HFFc6 (cell line): ENCODE results near the gene ZNF555. TPM values are rescaled to one million over a fixed set of nuclear protein-coding genes. Genes with fewer than 3 reads are reported as not detected.

Experiments
- DNase-seq: peaks from one replicate; pipeline ENCODE4 v3.0.0-alpha.2; 2018
- H3K27ac Mint-ChIP-seq: 2 replicates; pipeline ENCODE4 v1.8.0; 2020; ENCODE audit warnings: mild to moderate bottlenecking, mixed read lengths
- H3K27me3 Mint-ChIP-seq: 2 replicates; pipeline ENCODE4 v1.8.0; 2021; ENCODE audit warnings: mild to moderate bottlenecking, moderate library complexity, mixed read lengths; ENCODE audit not compliant: insufficient read depth
- H3K36me3 Mint-ChIP-seq: 2 replicates; pipeline ENCODE4 v1.8.0; 2021; ENCODE audit warnings: low read depth, mixed read lengths
- H3K4me1 Mint-ChIP-seq: 2 replicates; pipeline ENCODE4 v1.8.0; 2020; ENCODE audit warnings: low read depth, mixed read lengths
- H3K4me3 Mint-ChIP-seq: 2 replicates; pipeline ENCODE4 v1.8.0; 2020; ENCODE audit warnings: mild to moderate bottlenecking, moderate library complexity, mixed read lengths
- H3K9me3 Mint-ChIP-seq: 2 replicates; pipeline ENCODE4 v1.8.0; 2020; ENCODE audit warnings: mild to moderate bottlenecking, mixed read lengths
- CTCF ChIP-seq: fragments of 200-600 bp; sonication (generic); IDR thresholded peaks from 2 replicates; pipeline ENCODE4 v1.5.0; 2021; ENCODE audit warnings: antibody characterized with exemption, mild to moderate bottlenecking
- total RNA-seq, 6 experiments: library from RNA; stranded (reverse); fragmentation: NEBNext Ultra II Directional; extraction: Animal tissue kit (Norgen Biotek cat#: 25700); gene quantifications; 2 replicates in 1 of 6; 3 replicates in 5 of 6; pipeline ENCODE4 v1.2.3, GENCODE V29; 2021

The ZNF555 gene
- total RNA-seq, 6 experiments from 2014 or later = 3.7 to 5.6 (median 3.8) TPM

DNA sequence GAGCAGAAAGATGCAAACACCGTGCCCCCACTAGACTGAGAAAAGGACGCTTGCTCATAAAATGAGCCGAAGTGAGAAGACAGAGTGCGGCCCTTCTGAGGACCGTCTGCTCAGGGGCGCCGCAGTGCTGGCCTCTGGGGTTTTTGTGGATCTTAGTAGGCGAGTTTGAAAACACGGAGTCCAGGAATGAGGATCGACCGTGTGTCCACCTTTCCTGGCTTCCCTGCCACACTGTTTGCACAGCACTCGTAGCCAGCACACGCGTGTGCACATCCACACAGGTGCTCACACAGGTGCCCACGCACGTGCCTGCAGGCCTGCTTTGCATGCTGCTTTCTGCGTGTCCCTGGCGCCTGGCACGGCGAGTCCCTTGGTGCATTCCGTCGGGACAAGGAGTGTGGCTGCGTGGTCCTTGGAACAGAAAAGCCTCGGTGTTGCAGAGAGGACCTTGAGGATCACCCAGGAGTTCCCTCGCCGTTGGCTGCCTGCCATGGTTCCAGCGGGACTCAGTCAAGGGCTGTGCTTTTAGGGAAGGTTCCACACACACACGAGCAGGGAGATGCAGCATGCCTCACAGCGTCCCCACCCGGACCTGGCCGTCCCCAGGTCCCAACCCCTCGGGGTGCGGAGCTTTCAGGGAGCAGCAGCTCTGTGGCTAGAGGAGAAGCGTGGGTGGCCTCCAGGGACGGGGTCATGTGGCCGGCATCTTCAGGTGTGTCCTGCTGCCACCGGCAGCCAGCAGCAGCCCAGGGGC, 31.7 kb upstream of the ZNF555 start:
- DNase-seq = no peak
- Mint-ChIP-seq H3K4me3 (no peak overlapping the region), H3K27me3 (no peaks in the 10 kb centered on the region), H3K9me3 (no peaks in the 10 kb centered on the region), H3K36me3 (peaks cover 17% of the 10 kb centered on the region), H3K4me1 (no peaks in the 10 kb centered on the region), H3K27ac (no peak overlapping the region)
- no peak for TF ChIP-seq CTCF

DNA sequence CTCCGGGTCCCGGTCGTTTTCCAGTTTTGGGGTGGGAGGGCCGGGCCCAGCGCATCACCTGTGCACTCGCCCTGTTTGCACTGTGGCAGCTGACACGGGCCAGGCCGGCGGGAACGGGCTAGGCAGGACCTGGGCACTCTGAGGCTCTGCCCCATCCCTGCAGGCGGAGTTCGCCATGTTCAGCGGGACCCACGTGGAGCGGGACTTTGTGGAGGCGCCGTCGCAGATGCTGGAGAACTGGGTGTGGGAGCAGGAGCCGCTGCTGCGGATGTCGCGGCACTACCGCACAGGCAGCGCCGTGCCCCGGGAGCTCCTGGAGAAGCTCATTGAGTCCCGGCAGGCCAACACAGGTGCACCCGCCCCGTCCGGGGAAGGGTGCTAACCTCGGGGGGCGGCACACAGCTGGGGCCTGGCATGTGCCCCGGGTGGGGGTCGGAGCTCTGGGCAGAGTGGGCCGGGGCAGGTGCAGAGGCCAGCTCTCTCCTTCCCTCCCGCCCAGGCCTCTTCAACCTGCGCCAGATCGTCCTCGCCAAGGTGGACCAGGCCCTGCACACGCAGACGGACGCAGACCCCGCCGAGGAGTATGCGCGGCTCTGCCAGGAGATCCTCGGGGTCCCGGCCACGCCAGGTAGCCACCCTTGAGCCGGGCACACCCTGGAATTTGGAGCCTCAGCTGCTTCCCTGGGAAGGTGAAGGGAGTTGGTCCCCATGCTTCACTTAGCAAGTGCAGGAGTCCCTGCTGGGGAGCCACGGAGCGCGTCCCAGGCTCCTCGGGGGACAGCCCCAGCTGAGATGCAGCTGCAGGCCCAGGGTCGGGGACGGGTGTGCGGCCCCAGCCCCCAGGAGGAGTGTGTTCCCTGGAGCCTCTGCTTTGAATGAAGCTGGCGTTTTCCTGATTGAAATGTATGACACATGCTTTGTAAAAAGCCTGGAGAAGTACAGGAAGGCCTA, 30.9 kb upstream of the ZNF555 start:
- no peak for DNase-seq
- H3K9me3 Mint-ChIP-seq = no peaks in the 10 kb centered on the region
- peaks cover 12% of the 10 kb centered on the region for H3K36me3 Mint-ChIP-seq
- no peaks in the 10 kb centered on the region for H3K4me1 Mint-ChIP-seq
- no peak overlapping the region for H3K27ac Mint-ChIP-seq
- no peaks in the 10 kb centered on the region for H3K27me3 Mint-ChIP-seq
- H3K4me3 Mint-ChIP-seq = no peak overlapping the region
- TF ChIP-seq CTCF = no peak

- Mint-ChIP-seq H3K4me1 (no peaks in the 10 kb centered on the region), H3K9me3 (no peaks in the 10 kb centered on the region), H3K27ac (no peak overlapping the region), H3K4me3 (no peak overlapping the region), H3K36me3 (peaks cover 17% of the 10 kb centered on the region; the same call in 1 of the 2 replicates), H3K27me3 (no peaks in the 10 kb centered on the region)
- no peak for TF ChIP-seq CTCF
- no peak for DNase-seq
These were observed 30.0 kb upstream of the ZNF555 start for GRCh38 chr19:2811221-2811722.

- no peak for DNase-seq
- Mint-ChIP-seq H3K27me3 (no peaks in the 10 kb centered on the region), H3K36me3 (peaks cover 13% of the 10 kb centered on the region; the same call in 1 of the 2 replicates), H3K27ac (no peak overlapping the region), H3K4me1 (no peaks in the 10 kb centered on the region), H3K4me3 (no peak overlapping the region), H3K9me3 (no peaks in the 10 kb centered on the region)
- no peak for TF ChIP-seq CTCF
These were observed 29.4 kb upstream of the ZNF555 start for GRCh38 chr19:2811735-2812413.
